Astrocyte of the cerebellum (primary cell): ENCODE measurements around the gene UACA.
A peak's percentile ranks its signal among the peaks of the same experiment; 100 is the strongest.

Experiments
- DNase-seq: peaks from one replicate; pipeline ENCODE4 v3.0.0-alpha.2; 2011; ENCODE audit warnings: low read depth
- H3K4me3 ChIP-seq: 2 replicates; pipeline ENCODE4 v1.5.1; 2011; ENCODE audit warnings: mild to moderate bottlenecking, low read depth, low read length, moderate library complexity
- CTCF ChIP-seq: IDR thresholded peaks from 2 replicates; pipeline ENCODE4 v1.5.1; 2012; ENCODE audit warnings: low read length, low read depth, moderate library complexity, mild to moderate bottlenecking; ENCODE audit errors: missing control alignments
- in situ Hi-C: cut with HindIII; loops from 2 replicates; pipeline ENCODE4 v1.10.0; 2017; ENCODE audit warnings: low sequenced_read_pairs

UACA gene

GRCh38 chr15:70703096-70703878, 60.1 kb downstream of the UACA start:
- no peak overlapping the region for H3K4me3 ChIP-seq
- DNase-seq: no peak
- in situ Hi-C loops: no loop called here
- no peak for TF ChIP-seq CTCF

GRCh38 chr15:70702584-70702983, 60.8 kb downstream of the UACA start:
- no peak overlapping the region for H3K4me3 ChIP-seq
- DNase-seq: no peak
- in situ Hi-C loops: no loop called here
- no peak for TF ChIP-seq CTCF

- no peak for TF ChIP-seq CTCF
- in situ Hi-C loops: no loop called here
- H3K4me3 ChIP-seq: peak overlapping the region; percentile 36
- peak; percentile 45 for DNase-seq
Measured at GRCh38 chr15:70701891-70702568, 61.3 kb downstream of the UACA start.

GRCh38 chr15:70701171-70701570, 62.2 kb downstream of the UACA start:
- no peak overlapping the region for H3K4me3 ChIP-seq
- in situ Hi-C loops: no loop called here
- DNase-seq: no peak

GRCh38 chr15:70699890-70700289, 63.5 kb downstream of the UACA start:
- H3K4me3 ChIP-seq: no peak overlapping the region
- in situ Hi-C loops: no loop called here
- DNase-seq: no peak
- no peak for TF ChIP-seq CTCF

More at GRCh38 chr15:70701171-70701570, 62.2 kb downstream of the UACA start:
- TF ChIP-seq CTCF: no peak

- no peak for DNase-seq
- in situ Hi-C loops: no loop called here
- H3K4me3 ChIP-seq: no peak overlapping the region
Measured at GRCh38 chr15:70698836-70699390, 64.4 kb downstream of the UACA start.

More at GRCh38 chr15:70698836-70699390, 64.4 kb downstream of the UACA start:
- TF ChIP-seq CTCF: no peak
